ENCODE data around the gene SLIT1.

- TF ChIP-seq, protein P1, sequence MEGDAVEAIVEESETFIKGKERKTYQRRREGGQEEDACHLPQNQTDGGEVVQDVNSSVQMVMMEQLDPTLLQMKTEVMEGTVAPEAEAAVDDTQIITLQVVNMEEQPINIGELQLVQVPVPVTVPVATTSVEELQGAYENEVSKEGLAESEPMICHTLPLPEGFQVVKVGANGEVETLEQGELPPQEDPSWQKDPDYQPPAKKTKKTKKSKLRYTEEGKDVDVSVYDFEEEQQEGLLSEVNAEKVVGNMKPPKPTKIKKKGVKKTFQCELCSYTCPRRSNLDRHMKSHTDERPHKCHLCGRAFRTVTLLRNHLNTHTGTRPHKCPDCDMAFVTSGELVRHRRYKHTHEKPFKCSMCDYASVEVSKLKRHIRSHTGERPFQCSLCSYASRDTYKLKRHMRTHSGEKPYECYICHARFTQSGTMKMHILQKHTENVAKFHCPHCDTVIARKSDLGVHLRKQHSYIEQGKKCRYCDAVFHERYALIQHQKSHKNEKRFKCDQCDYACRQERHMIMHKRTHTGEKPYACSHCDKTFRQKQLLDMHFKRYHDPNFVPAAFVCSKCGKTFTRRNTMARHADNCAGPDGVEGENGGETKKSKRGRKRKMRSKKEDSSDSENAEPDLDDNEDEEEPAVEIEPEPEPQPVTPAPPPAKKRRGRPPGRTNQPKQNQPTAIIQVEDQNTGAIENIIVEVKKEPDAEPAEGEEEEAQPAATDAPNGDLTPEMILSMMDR (IDR thresholded peaks at IDR 0.05; ENCODE audit: insufficient read depth, low read depth, low read length) = no peak
- TF ChIP-seq EZH2 (IDR thresholded peaks at IDR 0.05; ENCODE audit: insufficient read depth, low read length) = no peak
Measured at GRCh38 chr10:97039538-97040247, 146.1 kb downstream of the SLIT1 start.
